Activated B cell treated with CpG ODN at 0.5 μM for 24 hours (primary cell): ENCODE results near the gene RXRG. TPM values are rescaled to one million over a fixed set of nuclear protein-coding genes. Genes with fewer than 3 reads are reported as not detected.

Experiments used
- ATAC-seq: fragments of 200-7000 bp; cut with Tn5 transposase; one replicate; pipeline ENCODE4 v1.10.0; 2021; ENCODE audit warnings: low read depth, mild to moderate bottlenecking, moderate library complexity
- CTCF ChIA-PET: fragments of 350-600 bp; sonication (Branson Sonifier 250); formaldehyde crosslinking; loops from one replicate; lab custom pipeline; 2021; ENCODE audit warnings: antibody characterized with exemption; lab: Charles Lee
- POLR2A ChIA-PET: fragments of 350-600 bp; sonication (Branson Sonifier 250); formaldehyde crosslinking; loops from one replicate; lab custom pipeline; 2021; ENCODE audit warnings: antibody characterized with exemption; lab: Charles Lee
- DNase-seq: peaks from one replicate; pipeline ENCODE4 v3.0.0; 2022
- H3K27ac Mint-ChIP-seq: one replicate; pipeline ENCODE4 v1.8.0; 2020; ENCODE audit warnings: mixed read lengths
- H3K27me3 Mint-ChIP-seq: one replicate; pipeline ENCODE4 v1.8.0; 2021; ENCODE audit warnings: mixed read lengths
- H3K36me3 Mint-ChIP-seq: one replicate; pipeline ENCODE4 v1.8.0; 2021; ENCODE audit warnings: low read depth, mixed read lengths
- H3K4me1 Mint-ChIP-seq: one replicate; pipeline ENCODE4 v1.8.0; 2021; ENCODE audit warnings: mixed read lengths
- H3K4me3 Mint-ChIP-seq: one replicate; pipeline ENCODE4 v1.8.0; 2020; ENCODE audit warnings: mild to moderate bottlenecking, mixed read lengths
- H3K9me3 Mint-ChIP-seq: one replicate; pipeline ENCODE4 v1.8.0; 2020; ENCODE audit warnings: mixed read lengths
- CTCF ChIP-seq: fragments of 200-600 bp; IDR thresholded peaks from one replicate; pipeline ENCODE4 v1.8.0; 2022; ENCODE audit warnings: antibody characterized with exemption, mild to moderate bottlenecking
- intact Hi-C: fragments of 100-400 bp; cut with micrococcal nuclease; formaldehyde crosslinking; loops from one replicate; pipeline ENCODE4 v1.15.1; 2024
- total RNA-seq: library from RNA; stranded (reverse); gene quantifications from 2 replicates; pipeline ENCODE4 v1.2.3, GENCODE V29; 2022

The RXRG gene
- total RNA-seq, 1 donor from 2014 or later, result not detected

GRCh38 chr1:165416876-165417275, 28.1 kb downstream of the RXRG start:
- H3K36me3 Mint-ChIP-seq, result no peaks in the 10 kb centered on the region
- no peaks in the 10 kb centered on the region for H3K4me1 Mint-ChIP-seq
- no peak for TF ChIP-seq CTCF
- peaks cover 42% of the 10 kb centered on the region for H3K27me3 Mint-ChIP-seq
- intact Hi-C loops, result no loop called here
- ATAC-seq (no peak), DNase-seq (no peak)
- no peak overlapping the region for H3K27ac Mint-ChIP-seq
- ChIA-PET CTCF (no interaction called here), POLR2A (no interaction called here)
- no peaks in the 10 kb centered on the region for H3K9me3 Mint-ChIP-seq
- no peak overlapping the region for H3K4me3 Mint-ChIP-seq

GRCh38 chr1:165415068-165415467, 29.9 kb downstream of the RXRG start:
- H3K4me1 Mint-ChIP-seq, result no peaks in the 10 kb centered on the region
- H3K36me3 Mint-ChIP-seq, result no peaks in the 10 kb centered on the region
- H3K27ac Mint-ChIP-seq, result no peak overlapping the region
- CTCF ChIA-PET, result no interaction called here
- POLR2A ChIA-PET, result no interaction called here
- H3K27me3 Mint-ChIP-seq, result peaks cover 37% of the 10 kb centered on the region
- ATAC-seq (no peak), DNase-seq (no peak)
- TF ChIP-seq CTCF, result no peak
- no peak overlapping the region for H3K4me3 Mint-ChIP-seq
- no peaks in the 10 kb centered on the region for H3K9me3 Mint-ChIP-seq
- intact Hi-C loops, result no loop called here

GRCh38 chr1:165414620-165415019, 30.3 kb downstream of the RXRG start:
- Mint-ChIP-seq H3K27ac (no peak overlapping the region), H3K4me1 (no peaks in the 10 kb centered on the region), H3K36me3 (no peaks in the 10 kb centered on the region), H3K27me3 (peaks cover 38% of the 10 kb centered on the region), H3K9me3 (no peaks in the 10 kb centered on the region), H3K4me3 (no peak overlapping the region)
- ATAC-seq (no peak), DNase-seq (no peak)
- CTCF ChIA-PET, result no interaction called here
- intact Hi-C loops, result no loop called here
- no peak for TF ChIP-seq CTCF
- POLR2A ChIA-PET, result no interaction called here

- TF ChIP-seq CTCF, result no peak
- Mint-ChIP-seq H3K27ac (no peak overlapping the region), H3K36me3 (no peaks in the 10 kb centered on the region), H3K9me3 (no peaks in the 10 kb centered on the region), H3K27me3 (peaks cover 46% of the 10 kb centered on the region), H3K4me3 (no peak overlapping the region), H3K4me1 (no peaks in the 10 kb centered on the region)
- no peak for ATAC-seq
- ChIA-PET CTCF (interaction anchor here (0.9 kb wide), 1 partner anchor 44 kb away, joined by 3 read pairs; no protein-coding TSS in a partner anchor), POLR2A (no interaction called here)
- no peak for DNase-seq
- intact Hi-C loops, result no loop called here
Measured at GRCh38 chr1:165411396-165411795, 33.5 kb downstream of the RXRG start.

- POLR2A ChIA-PET, result no interaction called here
- ATAC-seq, result no peak
- CTCF ChIA-PET, result interaction anchor here (1.2 kb wide), 1 partner anchor 42 kb away, joined by 3 read pairs; no protein-coding TSS in a partner anchor
Measured at GRCh38 chr1:165409657-165410358, 35.1 kb downstream of the RXRG start.

More at GRCh38 chr1:165409657-165410358, 35.1 kb downstream of the RXRG start:
- Mint-ChIP-seq H3K4me3 (no peak overlapping the region), H3K36me3 (no peaks in the 10 kb centered on the region), H3K4me1 (no peaks in the 10 kb centered on the region), H3K27me3 (peaks cover 39% of the 10 kb centered on the region), H3K9me3 (no peaks in the 10 kb centered on the region), H3K27ac (no peak overlapping the region)
- no peak for TF ChIP-seq CTCF
- intact Hi-C loops, result no loop called here
- no peak for DNase-seq
